Thyroid gland (tissue), 4 donors: ENCODE results near the gene ZFAND3. TPM values are rescaled to one million over a fixed set of nuclear protein-coding genes. Genes with fewer than 3 reads are reported as not detected.

ENCODE experiments used
- DNase-seq, 2 donors: peaks; one replicate each; pipeline ENCODE4 v3.0.0-alpha.2; 2019
- H3K27ac ChIP-seq, 3 donors: fragments of 200-600 bp; sonication (generic); 1 replicate in 2 of 3; 2 replicates in 1 of 3; pipeline ENCODE4 v1.5.1; 2016 to 2019; ENCODE audit warnings: mild to moderate bottlenecking in 1 of 3, moderate library complexity in 1 of 3
- H3K27me3 ChIP-seq: fragments of 200-600 bp; sonication (generic); one replicate; pipeline ENCODE4 v1.5.1; 2019
- H3K36me3 ChIP-seq, 2 donors: fragments of 200-600 bp; sonication (generic); one replicate each; pipeline ENCODE4 v1.5.1; 2016 to 2019
- H3K4me1 ChIP-seq, 2 donors: fragments of 200-600 bp; sonication (generic); one replicate each; pipeline ENCODE4 v1.5.1; 2017 to 2019
- H3K4me3 ChIP-seq, 3 donors: fragments of 200-600 bp; sonication (generic); replicated peaks in 1 of 3; 1 replicate in 2 of 3; 2 replicates in 1 of 3; pipeline ENCODE4 v1.5.1; 2016; ENCODE audit warnings: mild to moderate bottlenecking in 1 of 3
- H3K9me3 ChIP-seq: fragments of 200-600 bp; sonication (generic); one replicate; pipeline ENCODE4 v1.5.1; 2017
- POLR2A ChIP-seq, 2 donors: fragments of 450-650 bp; IDR thresholded peaks; one replicate each; pipeline ENCODE4 v1.6.1; 2017; ENCODE audit warnings: antibody characterized with exemption in 2 of 2, mild to moderate bottlenecking in 2 of 2, moderate library complexity in 1 of 2
- WGBS, 2 donors: methylation state at CpG; one replicate each; pipeline ENCODE4 v1.1.5; 2017; 5-methylcytosine and 5-hydroxymethylcytosine counted together
- intact Hi-C: fragments of 100-400 bp; cut with DNase I; formaldehyde crosslinking; loops from one replicate; pipeline ENCODE4 v1.15.1; 2023
- total RNA-seq, 4 donors: library from RNA; depleted of rRNA; stranded (reverse); fragments of >200 nt; gene quantifications; one replicate each; pipeline ENCODE4 v1.2.3, GENCODE V29; 2016
- TF ChIP-seq, protein P1 (sequence below), 6 experiments: fragments of 200-600 bp in 3 of 6; fragments of 450-650 bp in 3 of 6; sonication (generic) in 3 of 6; IDR thresholded peaks; one replicate each; pipeline ENCODE4 v1.5.1; 2016 to 2019; ENCODE audit warnings: antibody characterized with exemption in 6 of 6, mild to moderate bottlenecking in 2 of 6, inconsistent platforms in 1 of 6, moderate library complexity in 1 of 6

The ZFAND3 gene
- total RNA-seq, 4 donors from 2014 or later, result 41.3 to 57.7 (median 55.9) TPM

DNA sequence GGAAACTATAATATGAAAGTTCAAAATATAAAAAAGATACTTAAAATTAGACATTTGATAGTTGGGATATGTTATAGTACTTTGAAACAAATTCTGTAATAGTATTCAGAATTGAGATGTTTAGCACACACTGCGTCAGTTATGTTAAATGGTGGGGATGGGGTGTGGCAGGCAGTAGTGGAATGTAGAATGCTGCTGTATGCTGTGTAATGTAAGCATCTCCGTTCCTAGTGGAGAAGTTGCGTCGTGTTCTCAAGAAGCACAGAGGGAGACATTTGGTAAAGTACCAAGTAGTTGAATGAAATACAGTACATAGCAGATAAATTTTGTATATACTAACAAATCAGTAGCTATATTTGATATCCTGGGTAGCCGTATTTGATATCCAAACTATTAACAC lies 192.4 kb downstream of the ZFAND3 start:
- no peak overlapping the region for H3K27ac ChIP-seq
- no peaks in the 10 kb centered on the region for H3K27me3 ChIP-seq
- H3K9me3 ChIP-seq, result no peaks in the 10 kb centered on the region
- TF ChIP-seq, protein P1, sequence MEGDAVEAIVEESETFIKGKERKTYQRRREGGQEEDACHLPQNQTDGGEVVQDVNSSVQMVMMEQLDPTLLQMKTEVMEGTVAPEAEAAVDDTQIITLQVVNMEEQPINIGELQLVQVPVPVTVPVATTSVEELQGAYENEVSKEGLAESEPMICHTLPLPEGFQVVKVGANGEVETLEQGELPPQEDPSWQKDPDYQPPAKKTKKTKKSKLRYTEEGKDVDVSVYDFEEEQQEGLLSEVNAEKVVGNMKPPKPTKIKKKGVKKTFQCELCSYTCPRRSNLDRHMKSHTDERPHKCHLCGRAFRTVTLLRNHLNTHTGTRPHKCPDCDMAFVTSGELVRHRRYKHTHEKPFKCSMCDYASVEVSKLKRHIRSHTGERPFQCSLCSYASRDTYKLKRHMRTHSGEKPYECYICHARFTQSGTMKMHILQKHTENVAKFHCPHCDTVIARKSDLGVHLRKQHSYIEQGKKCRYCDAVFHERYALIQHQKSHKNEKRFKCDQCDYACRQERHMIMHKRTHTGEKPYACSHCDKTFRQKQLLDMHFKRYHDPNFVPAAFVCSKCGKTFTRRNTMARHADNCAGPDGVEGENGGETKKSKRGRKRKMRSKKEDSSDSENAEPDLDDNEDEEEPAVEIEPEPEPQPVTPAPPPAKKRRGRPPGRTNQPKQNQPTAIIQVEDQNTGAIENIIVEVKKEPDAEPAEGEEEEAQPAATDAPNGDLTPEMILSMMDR (IDR thresholded peaks at IDR 0.05), result no peak
- no peak for TF ChIP-seq POLR2A (IDR thresholded peaks at IDR 0.05)
- H3K4me1 ChIP-seq, result peaks cover 16 to 18% of the 10 kb centered on the region in 2 donors
- H3K36me3 ChIP-seq, result no peaks in the 10 kb centered on the region
- no peak for DNase-seq
- no peak overlapping the region for H3K4me3 ChIP-seq
- intact Hi-C loops, result loop anchor here (10.0 kb wide), 1 partner anchor 227 kb away; no protein-coding TSS in a partner anchor
- WGBS, 2 donors, result 75 to 76% methylated on average over 5 of the region's 5 CpGs

- Histone ChIP-seq H3K4me3 (no peak overlapping the region), H3K36me3 (no peaks in the 10 kb centered on the region), H3K27ac (no peak overlapping the region), H3K27me3 (no peaks in the 10 kb centered on the region), H3K9me3 (no peaks in the 10 kb centered on the region), H3K4me1 (peaks cover 22 to 23% of the 10 kb centered on the region in 2 donors)
- TF ChIP-seq, protein P1 (IDR thresholded peaks at IDR 0.05), result peak; percentile 21 to 57 (median 36)
- no peak for TF ChIP-seq POLR2A (IDR thresholded peaks at IDR 0.05)
- peak in 1 of 2 donors; percentile 20 for DNase-seq
- 69 to 77% methylated on average over 5 of the region's 5 CpGs for WGBS, 2 donors
- intact Hi-C loops, result loop anchor here (10.0 kb wide), 1 partner anchor 228 kb away; no protein-coding TSS in a partner anchor
Observed at GRCh38 chr6:38012573-38012972, 193.0 kb downstream of the ZFAND3 start.

DNA sequence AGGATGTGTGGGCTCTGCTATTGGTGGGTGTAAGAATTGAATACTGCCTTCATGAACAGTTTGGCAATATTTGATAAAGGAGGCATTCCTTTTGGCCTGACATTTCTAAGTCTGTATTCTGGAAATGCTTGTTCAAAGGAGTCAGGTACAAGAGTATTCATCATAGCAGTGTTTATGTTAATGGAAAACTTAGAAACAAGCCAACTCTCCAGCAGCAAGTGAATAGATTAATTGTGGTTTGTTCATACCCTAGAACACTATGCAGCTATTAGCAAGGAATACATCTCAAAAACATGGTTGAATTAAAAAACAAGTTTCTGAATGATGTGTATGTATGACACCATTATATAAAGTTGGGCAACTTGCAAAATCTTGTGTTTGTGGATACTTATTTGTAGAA lies 195.8 kb downstream of the ZFAND3 start:
- Histone ChIP-seq H3K9me3 (no peaks in the 10 kb centered on the region), H3K4me1 (peaks cover 11 to 13% of the 10 kb centered on the region in 2 donors), H3K36me3 (no peaks in the 10 kb centered on the region), H3K27ac (no peak overlapping the region), H3K4me3 (no peak overlapping the region), H3K27me3 (no peaks in the 10 kb centered on the region)
- TF ChIP-seq, protein P1 (IDR thresholded peaks at IDR 0.05), result no peak
- no peak for TF ChIP-seq POLR2A (IDR thresholded peaks at IDR 0.05)
- DNase-seq, result no peak
- intact Hi-C loops, result loop anchor here (10.0 kb wide), 1 partner anchor 231 kb away; no protein-coding TSS in a partner anchor

DNA sequence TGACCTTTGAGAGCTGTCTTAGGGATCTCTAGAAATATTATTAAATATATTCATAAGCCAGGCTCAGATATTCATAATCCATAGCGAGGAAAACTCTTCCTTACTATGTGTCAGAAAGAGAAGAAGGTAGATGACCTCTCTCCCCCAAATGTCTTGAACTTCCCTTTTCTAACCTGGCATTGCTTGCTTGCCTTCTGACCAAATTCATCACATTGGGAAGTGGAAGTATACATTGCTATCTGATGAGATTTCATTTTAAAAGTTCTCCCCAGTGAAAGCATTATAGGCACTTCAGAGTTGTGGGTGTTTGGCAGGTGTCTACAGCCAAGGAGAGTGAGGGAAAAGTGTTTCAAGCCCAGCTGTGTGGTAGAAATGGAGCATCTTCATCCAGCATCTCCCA lies 197.3 kb downstream of the ZFAND3 start:
- Histone ChIP-seq H3K4me1 (peaks cover 20 to 21% of the 10 kb centered on the region in 2 donors), H3K4me3 (no peak overlapping the region), H3K27ac (no peak overlapping the region), H3K27me3 (no peaks in the 10 kb centered on the region), H3K36me3 (no peaks in the 10 kb centered on the region), H3K9me3 (no peaks in the 10 kb centered on the region)
- TF ChIP-seq, protein P1 (IDR thresholded peaks at IDR 0.05), result no peak
- no peak for TF ChIP-seq POLR2A (IDR thresholded peaks at IDR 0.05)
- no peak for DNase-seq
- WGBS, 2 donors, result 84 to 98% methylated on average over 1 of the region's 1 CpG
- intact Hi-C loops, result loop anchor here (10.0 kb wide), 1 partner anchor 232 kb away; no protein-coding TSS in a partner anchor

- 97 to 100% methylated on average over 2 of the region's 2 CpGs for WGBS, 2 donors
- H3K4me1 ChIP-seq, result peaks cover 21 to 26% of the 10 kb centered on the region in 2 donors
- no peaks in the 10 kb centered on the region for H3K9me3 ChIP-seq
- no peak overlapping the region for H3K27ac ChIP-seq
- H3K27me3 ChIP-seq, result no peaks in the 10 kb centered on the region
- no peak overlapping the region for H3K4me3 ChIP-seq
- H3K36me3 ChIP-seq, result no peaks in the 10 kb centered on the region
- TF ChIP-seq, protein P1 (IDR thresholded peaks at IDR 0.05), result no peak
- no peak for TF ChIP-seq POLR2A (IDR thresholded peaks at IDR 0.05)
- intact Hi-C loops, result loop anchor here (10.0 kb wide), 1 partner anchor 234 kb away; no protein-coding TSS in a partner anchor
- no peak for DNase-seq
Observed at GRCh38 chr6:38018755-38019165, 199.2 kb downstream of the ZFAND3 start.
